ENCODE results near the gene ZMIZ1. TPM values are rescaled to one million over a fixed set of nuclear protein-coding genes. Genes with fewer than 3 reads are reported as not detected.

The ZMIZ1 gene
- total RNA-seq, 1 experiment from 2014 or later: 15.4 TPM

DNA sequence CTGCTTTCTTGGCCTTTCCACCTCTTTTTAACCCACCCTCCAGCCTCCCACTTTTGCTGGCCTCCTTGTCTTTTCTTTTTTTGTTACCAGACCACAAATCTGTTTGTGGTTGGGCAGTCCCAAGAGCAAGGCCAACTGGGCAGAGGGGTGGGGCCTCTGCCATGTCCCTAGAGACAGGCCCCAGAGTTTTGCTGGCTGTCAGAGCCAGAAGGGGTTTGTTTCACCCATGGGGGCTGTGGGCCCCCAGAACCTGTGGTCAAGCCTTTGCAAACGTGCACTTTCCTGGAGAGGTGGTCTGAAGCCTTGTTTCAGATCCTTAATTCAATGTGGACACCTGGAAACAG is 10.3 kb downstream of the ZMIZ1 start:
- peak; percentile 79 for DNase-seq (ENCODE audit: low read depth)

GRCh38 chr10:79079490-79080355 is 11.0 kb downstream of the ZMIZ1 start:
- DNase-seq (ENCODE audit: low read depth): peak; percentile 85

DNA sequence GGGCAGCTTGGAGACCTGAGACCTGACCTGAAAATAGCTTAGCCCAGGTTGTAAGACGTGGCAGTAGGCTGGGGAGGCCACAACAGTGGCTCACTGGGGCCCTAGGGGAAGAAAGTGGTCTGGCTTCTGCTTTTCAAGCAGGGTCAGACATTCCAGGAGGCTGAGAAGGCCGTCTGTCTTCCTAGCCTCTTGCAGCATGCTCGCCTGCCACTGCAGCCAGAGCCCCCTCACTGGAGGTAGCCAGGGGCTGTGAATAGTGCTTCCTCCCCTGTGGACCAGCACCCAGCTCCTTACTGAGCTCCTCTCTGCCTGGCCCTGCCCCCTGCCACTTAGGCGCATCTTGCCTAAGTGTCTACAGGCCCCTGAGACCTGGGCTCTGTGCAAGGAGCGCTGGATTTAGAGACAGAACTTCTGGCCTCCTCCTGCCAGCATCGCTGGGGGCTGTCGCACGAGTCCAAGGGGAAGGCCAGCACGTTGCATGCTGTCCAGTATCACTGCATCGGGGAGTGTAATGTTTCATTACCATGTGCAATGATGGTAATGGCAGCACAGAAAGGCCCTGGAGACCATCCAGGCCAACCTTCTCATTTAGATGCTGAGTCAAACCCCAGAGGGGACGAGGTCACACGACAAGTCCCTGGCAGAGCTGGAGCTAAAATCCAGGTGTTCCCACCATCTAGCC is 12.7 kb downstream of the ZMIZ1 start:
- DNase-seq (ENCODE audit: low read depth): peak; percentile 99

DNA sequence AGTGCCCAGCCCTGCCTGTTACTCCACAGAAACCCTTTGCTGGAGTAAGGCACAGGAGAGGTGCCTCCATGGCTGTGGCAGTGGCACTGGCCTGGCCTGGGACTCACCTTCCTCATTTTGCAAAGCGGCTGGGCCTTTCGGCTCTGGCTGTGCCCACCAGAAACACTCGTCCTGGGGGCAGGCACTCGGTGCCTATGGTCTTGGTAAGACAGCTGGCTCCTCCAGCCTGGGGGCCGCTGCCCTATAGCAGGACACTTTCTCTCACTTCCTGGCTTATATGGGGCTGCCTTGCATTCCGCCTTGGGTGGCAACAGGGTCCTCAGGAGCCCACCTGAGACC is 13.2 kb downstream of the ZMIZ1 start:
- DNase-seq (ENCODE audit: low read depth): no peak

- peak; percentile 84 for DNase-seq (ENCODE audit: low read depth)
These were observed 14.1 kb downstream of the ZMIZ1 start for GRCh38 chr10:79082631-79083596.

- DNase-seq (ENCODE audit: low read depth): peak; percentile 94
These were observed 15.5 kb downstream of the ZMIZ1 start for GRCh38 chr10:79084012-79084971.

- DNase-seq (ENCODE audit: low read depth): no peak
These were observed 16.3 kb downstream of the ZMIZ1 start for GRCh38 chr10:79084972-79085597.

- no peak for DNase-seq (ENCODE audit: low read depth)
These were observed 18.1 kb downstream of the ZMIZ1 start for GRCh38 chr10:79086822-79087221.

GRCh38 chr10:79087721-79088120 is 19.0 kb downstream of the ZMIZ1 start:
- no peak for DNase-seq (ENCODE audit: low read depth)

DNA sequence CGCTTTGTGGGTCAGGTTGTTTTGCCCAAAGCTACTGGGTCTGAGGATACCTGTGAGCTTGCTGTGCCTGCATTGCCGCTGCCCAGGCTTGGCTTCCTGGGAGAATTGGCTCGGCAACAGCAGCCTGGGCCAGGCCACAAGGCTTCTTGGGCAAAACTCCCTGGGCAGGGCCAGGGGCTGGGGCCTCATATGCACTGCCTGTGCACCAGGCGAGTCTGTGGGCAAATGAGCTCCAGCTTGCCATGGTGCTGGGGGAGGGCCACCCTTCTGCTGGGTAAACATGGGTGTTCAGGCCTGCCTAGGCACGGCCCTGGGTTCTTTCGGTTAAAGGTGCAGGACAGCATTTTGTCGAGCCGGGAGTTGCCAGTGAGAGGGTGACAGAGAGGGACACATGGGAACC is 19.4 kb downstream of the ZMIZ1 start:
- DNase-seq (ENCODE audit: low read depth): no peak

- DNase-seq (ENCODE audit: low read depth): no peak
These were observed 20.0 kb downstream of the ZMIZ1 start for GRCh38 chr10:79088613-79089355.

- no peak for DNase-seq (ENCODE audit: low read depth)
These were observed 20.9 kb downstream of the ZMIZ1 start for GRCh38 chr10:79089632-79090031.

DNA sequence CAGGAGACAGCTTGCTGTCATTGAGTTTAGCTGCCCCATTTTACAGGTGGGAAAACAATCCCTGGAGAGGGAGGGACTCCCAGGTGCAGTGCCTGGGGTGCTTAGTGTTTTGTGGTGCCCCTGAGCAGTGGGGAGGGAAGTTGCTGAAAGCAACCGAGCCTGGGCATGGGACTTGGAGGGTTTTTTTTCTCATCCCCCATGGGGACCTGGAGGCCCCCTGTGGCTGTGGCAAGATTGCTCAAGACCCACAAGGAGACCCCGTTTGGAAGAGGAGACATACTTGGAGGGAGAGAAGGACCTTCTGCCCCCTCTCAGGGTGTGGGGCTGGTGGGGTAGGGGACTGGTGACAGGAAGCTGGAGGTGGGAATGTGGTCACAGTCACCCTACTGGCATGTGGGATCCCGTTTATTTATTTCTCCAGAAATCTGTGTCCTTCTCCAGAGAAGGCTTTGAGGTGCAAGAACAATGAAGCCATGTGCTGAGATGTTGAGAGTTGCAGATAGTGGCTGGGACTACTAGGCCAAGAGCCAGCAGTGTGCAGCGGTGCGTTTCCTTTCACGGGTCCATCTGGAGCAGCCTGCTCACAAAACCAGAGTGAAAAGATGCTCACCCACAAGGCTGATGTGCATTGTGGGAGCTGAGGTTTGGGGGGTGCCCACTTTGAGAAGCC is 21.5 kb downstream of the ZMIZ1 start:
- DNase-seq (ENCODE audit: low read depth): peak; percentile 80

DNA sequence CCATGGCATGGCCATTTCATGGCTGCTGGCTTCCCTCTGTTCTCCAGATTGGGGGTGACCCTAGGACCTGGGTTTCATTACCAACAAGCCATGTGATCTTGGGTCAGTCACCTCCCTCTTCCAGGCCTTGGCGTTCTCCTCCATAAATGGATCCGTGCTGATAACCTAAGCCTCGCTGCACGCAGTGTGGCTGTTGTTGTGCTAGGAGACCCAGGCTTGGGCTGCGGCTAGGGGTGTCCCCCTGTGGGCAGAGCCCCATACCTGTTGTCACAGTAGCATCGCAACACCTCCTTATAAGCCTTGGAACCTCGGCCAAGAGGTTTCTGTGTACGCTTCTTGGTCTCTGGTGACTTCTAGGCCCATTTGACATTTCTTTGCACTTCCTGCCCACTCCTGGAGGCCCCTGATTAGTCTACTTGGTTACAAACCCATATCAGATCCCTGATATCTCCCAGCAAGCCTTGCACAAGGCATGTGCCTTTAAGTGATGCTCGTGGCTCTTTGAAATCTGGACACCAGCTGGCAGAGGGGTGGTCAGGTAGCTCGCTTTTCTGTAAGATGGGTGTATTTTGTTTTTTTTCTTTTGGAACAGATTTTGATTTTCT is 23.6 kb downstream of the ZMIZ1 start:
- DNase-seq (ENCODE audit: low read depth): no peak

DNA sequence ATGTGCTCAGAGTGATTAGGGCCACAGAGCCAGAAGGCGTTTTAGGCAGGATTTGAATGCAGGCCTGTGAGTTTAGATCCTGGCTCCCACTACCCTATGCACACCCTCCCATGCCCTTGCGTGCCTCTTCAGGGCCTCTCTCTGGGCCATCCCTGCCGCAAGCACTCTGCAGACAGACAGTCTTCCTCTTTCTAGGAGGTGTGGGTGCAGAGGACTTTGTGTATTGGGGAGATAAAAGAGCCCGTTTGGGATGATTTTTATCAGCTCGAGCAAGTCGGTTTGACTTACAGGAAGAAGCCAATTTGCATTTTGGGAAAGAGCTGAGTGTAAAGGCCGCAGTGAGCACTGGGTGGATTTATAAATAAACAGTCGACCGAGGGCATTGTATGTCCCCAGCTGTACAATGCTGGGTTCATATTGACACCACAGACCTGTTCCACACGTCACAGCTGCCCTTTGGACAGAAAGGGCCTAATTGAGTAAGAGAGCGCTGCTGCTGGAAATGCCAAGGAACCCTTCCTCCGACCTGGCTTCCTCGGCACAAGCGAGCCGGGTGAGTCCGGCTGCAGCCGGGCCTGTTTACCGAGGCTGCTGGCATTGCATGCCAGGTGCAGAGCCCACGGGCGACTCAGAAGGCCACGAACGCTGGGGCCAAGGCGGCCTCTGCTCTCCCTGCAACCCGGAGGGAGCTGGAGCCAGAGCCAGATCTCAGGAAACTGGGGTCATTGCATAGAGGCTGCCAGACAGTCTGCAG is 25.1 kb downstream of the ZMIZ1 start:
- DNase-seq (ENCODE audit: low read depth): peak; percentile 52

- DNase-seq (ENCODE audit: low read depth): no peak
These were observed 25.8 kb downstream of the ZMIZ1 start for GRCh38 chr10:79094412-79095175.

- no peak for DNase-seq (ENCODE audit: low read depth)
These were observed 26.6 kb downstream of the ZMIZ1 start for GRCh38 chr10:79095316-79095715.

Measured in RPMI7951 (cell line).